Endodermal cell (in vitro differentiated cells): ENCODE results near the gene TBC1D24. TPM values are rescaled to one million over a fixed set of nuclear protein-coding genes. Genes with fewer than 3 reads are reported as not detected.
"Not testable (repeated sequence)": the region's sequence is repeated elsewhere in the genome, so short reads cannot be mapped to it uniquely, and the experiment has no call there.

Experiments
- DNase-seq: peaks from one replicate; pipeline ENCODE4 v3.0.0-alpha.2; 2017
- H3K27ac ChIP-seq: 2 replicates; pipeline ENCODE4 v1.5.1; 2013; ENCODE audit warnings: mild to moderate bottlenecking, low read depth, low read length, moderate library complexity
- H3K27me3 ChIP-seq: 2 replicates; pipeline ENCODE4 v1.6.1; 2013; ENCODE audit warnings: mild to moderate bottlenecking, low read length, moderate library complexity; ENCODE audit not compliant: insufficient read depth, control insufficient read depth, poor library complexity, severe bottlenecking
- H3K36me3 ChIP-seq: 2 replicates; pipeline ENCODE4 v1.7.0; 2013; ENCODE audit warnings: mild to moderate bottlenecking, low read length, moderate library complexity; ENCODE audit not compliant: control insufficient read depth, insufficient read depth
- H3K4me1 ChIP-seq: one replicate; pipeline ENCODE4 v1.7.0; 2013; ENCODE audit warnings: low read length; ENCODE audit not compliant: control insufficient read depth, insufficient read depth
- H3K4me3 ChIP-seq: 2 replicates; pipeline ENCODE4 v1.5.1; 2013; ENCODE audit warnings: mild to moderate bottlenecking, low read length, moderate library complexity
- H3K9ac ChIP-seq: 2 replicates; pipeline ENCODE4 v1.6.1; 2013; ENCODE audit warnings: mild to moderate bottlenecking, low read length, moderate library complexity; ENCODE audit not compliant: poor library complexity, severe bottlenecking; ENCODE audit errors: extremely low read depth
- H3K9me3 ChIP-seq: 2 replicates; pipeline ENCODE4 v1.6.1; 2013; ENCODE audit warnings: mild to moderate bottlenecking, low read length, moderate library complexity; ENCODE audit not compliant: control insufficient read depth
- H3K27ac Mint-ChIP-seq: 2 replicates; pipeline ENCODE4 v1.8.0; 2020; ENCODE audit warnings: mixed read lengths
- H3K27me3 Mint-ChIP-seq: 2 replicates; pipeline ENCODE4 v1.8.0; 2021; ENCODE audit warnings: mild to moderate bottlenecking, mixed read lengths; ENCODE audit not compliant: insufficient read depth
- H3K36me3 Mint-ChIP-seq: 2 replicates; pipeline ENCODE4 v1.8.0; 2020; ENCODE audit warnings: low read depth, mixed read lengths
- H3K4me1 Mint-ChIP-seq: 2 replicates; pipeline ENCODE4 v1.8.0; 2020; ENCODE audit warnings: mixed read lengths
- H3K4me3 Mint-ChIP-seq: 2 replicates; pipeline ENCODE4 v1.8.0; 2020; ENCODE audit warnings: mild to moderate bottlenecking, moderate library complexity, mixed read lengths
- H3K9me3 Mint-ChIP-seq: 2 replicates; pipeline ENCODE4 v1.8.0; 2020; ENCODE audit warnings: mild to moderate bottlenecking, mixed read lengths
- CTCF ChIP-seq: fragments of 200-600 bp; sonication (generic); conservative IDR thresholded peaks from 2 replicates; pipeline ENCODE4 v1.5.0; 2021; ENCODE audit warnings: antibody characterized with exemption, mild to moderate bottlenecking
- WGBS, 2 experiments: methylation state at CpG; one replicate each; pipeline versions ENCODE4 v1.1.5 to v1.1.7; 2013; ENCODE audit warnings: missing lambda C conversion rate in 2 of 2, mixed read lengths in 1 of 2; ENCODE audit not compliant: insufficient coverage in 1 of 2, insufficient read length in 1 of 2; 5-methylcytosine and 5-hydroxymethylcytosine counted together
- total RNA-seq, 2 donors: library from RNA; stranded (reverse); fragmentation: NEBNext Ultra II Directional in 1 of 2; extraction: Animal tissue kit (Norgen Biotek cat#: 25700) in 1 of 2; gene quantifications; 2 replicates in 1 of 2; 3 replicates in 1 of 2; pipeline ENCODE4 v1.2.1, GENCODE V29; 2021

TBC1D24 gene
- total RNA-seq, 2 donors from 2014 or later = 15.7 to 19.4 TPM

- Mint-ChIP-seq H3K4me1 (no peaks in the 10 kb centered on the region), H3K4me3 (no peak overlapping the region), H3K27ac (no peak overlapping the region), H3K27me3 (no peaks in the 10 kb centered on the region), H3K9me3 (no peaks in the 10 kb centered on the region), H3K36me3 (peaks cover 76% of the 10 kb centered on the region)
- DNase-seq = no peak
- no peaks in the 10 kb centered on the region for H3K27me3 ChIP-seq
- no peak for TF ChIP-seq CTCF
- H3K4me3 ChIP-seq = no peak overlapping the region
- no peaks in the 10 kb centered on the region for H3K4me1 ChIP-seq
- peaks cover 84% of the 10 kb centered on the region for H3K36me3 ChIP-seq
- no peak overlapping the region for H3K27ac ChIP-seq
- H3K9ac ChIP-seq = no peak overlapping the region
- WGBS, 2 experiments = 95 to 96% methylated on average over 18 to 24 of the region's 24 CpGs
- H3K9me3 ChIP-seq = no peaks in the 10 kb centered on the region
These were observed 37.7 kb upstream of the TBC1D24 start for GRCh38 chr16:2437032-2437790.

GRCh38 chr16:2438121-2438520 is 36.8 kb upstream of the TBC1D24 start:
- peaks cover 1% of the 10 kb centered on the region for H3K4me1 Mint-ChIP-seq
- H3K27ac Mint-ChIP-seq = no peak overlapping the region
- no peaks in the 10 kb centered on the region for H3K4me1 ChIP-seq
- peak; percentile 21 for TF ChIP-seq CTCF
- H3K4me3 Mint-ChIP-seq = no peak overlapping the region
- H3K27me3 ChIP-seq = no peaks in the 10 kb centered on the region
- H3K36me3 Mint-ChIP-seq = peaks cover 70% of the 10 kb centered on the region
- H3K9me3 ChIP-seq = no peaks in the 10 kb centered on the region
- H3K27ac ChIP-seq = no peak overlapping the region
- DNase-seq = peak; percentile 48
- H3K4me3 ChIP-seq = no peak overlapping the region
- H3K36me3 ChIP-seq = peaks cover 75% of the 10 kb centered on the region
- H3K9ac ChIP-seq = no peak overlapping the region
- 96% methylated on average over 8 to 14 of the region's 14 CpGs for WGBS, 2 experiments
- no peaks in the 10 kb centered on the region for H3K9me3 Mint-ChIP-seq
- no peaks in the 10 kb centered on the region for H3K27me3 Mint-ChIP-seq

GRCh38 chr16:2439598-2439997 is 35.3 kb upstream of the TBC1D24 start:
- Histone ChIP-seq H3K4me1 (no peaks in the 10 kb centered on the region), H3K9me3 (no peaks in the 10 kb centered on the region), H3K4me3 (no peak overlapping the region), H3K9ac (no peak overlapping the region), H3K27ac (no peak overlapping the region), H3K27me3 (no peaks in the 10 kb centered on the region), H3K36me3 (peaks cover 71% of the 10 kb centered on the region)
- 97 to 99% methylated on average over 10 to 11 of the region's 11 CpGs for WGBS, 2 experiments
- Mint-ChIP-seq H3K27me3 (no peaks in the 10 kb centered on the region), H3K27ac (no peak overlapping the region), H3K9me3 (no peaks in the 10 kb centered on the region), H3K4me1 (peaks cover 2% of the 10 kb centered on the region), H3K4me3 (no peak overlapping the region), H3K36me3 (peaks cover 72% of the 10 kb centered on the region)
- DNase-seq = no peak
- no peak for TF ChIP-seq CTCF

GRCh38 chr16:2441143-2441804 is 33.7 kb upstream of the TBC1D24 start:
- not testable (repeated sequence) for H3K4me1 ChIP-seq, H3K9ac ChIP-seq, H3K27ac Mint-ChIP-seq, H3K4me3 Mint-ChIP-seq, H3K27ac ChIP-seq, H3K4me1 Mint-ChIP-seq, H3K27me3 ChIP-seq, H3K4me3 ChIP-seq, H3K9me3 ChIP-seq, H3K27me3 Mint-ChIP-seq, DNase-seq, H3K9me3 Mint-ChIP-seq
- 81 to 89% methylated on average over 11 to 15 of the region's 15 CpGs for WGBS, 2 experiments
- peaks cover 71% of the 10 kb centered on the region for H3K36me3 ChIP-seq
- peaks cover 77% of the 10 kb centered on the region for H3K36me3 Mint-ChIP-seq
